ENCODE data around the gene STK10.

STK10 gene

GRCh38 chr5:172107571-172107970 lies 80.5 kb downstream of the STK10 start:
- DNase-seq (ENCODE audit: low spot score) = no peak

DNA sequence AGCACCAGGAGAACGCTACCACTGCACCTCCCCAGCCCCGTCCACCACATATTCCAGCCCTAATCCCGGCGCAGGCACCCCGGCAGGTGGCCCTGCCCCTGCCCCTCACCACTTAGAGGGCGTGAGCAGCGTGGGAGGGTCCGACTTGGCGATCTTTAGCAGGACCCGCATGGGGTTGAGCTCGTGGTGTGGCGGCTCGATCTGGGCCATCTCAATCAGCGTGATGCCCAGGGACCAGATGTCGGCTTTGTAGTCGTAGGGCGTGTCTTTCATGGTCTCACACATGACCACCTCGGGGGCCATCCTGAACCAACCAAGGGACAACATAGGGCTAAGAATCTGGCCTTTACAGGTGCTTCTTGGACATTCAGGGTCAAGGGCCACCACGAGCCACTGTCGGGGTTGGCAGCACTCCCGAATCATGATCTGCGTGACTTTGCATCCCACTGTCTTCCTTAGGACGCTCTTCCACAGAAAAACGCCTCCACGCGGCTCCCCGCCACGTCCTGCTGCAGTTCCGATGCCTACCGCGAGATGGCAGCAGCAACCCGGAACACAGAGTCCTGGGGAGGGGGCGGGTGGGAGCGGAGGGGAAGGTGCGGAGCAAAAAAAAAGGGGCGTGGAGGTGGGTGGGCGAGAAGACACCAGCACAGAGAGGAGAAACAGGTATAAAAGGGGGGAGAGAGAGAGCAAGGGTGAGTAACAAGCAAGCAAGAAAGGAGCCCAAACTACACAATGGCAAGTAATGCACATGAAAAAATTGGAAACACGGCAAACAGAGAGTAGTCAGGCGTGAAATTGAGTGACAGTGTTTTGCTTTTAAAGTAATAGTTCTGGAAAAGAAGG lies 81.3 kb downstream of the STK10 start:
- peak; percentile 70 for DNase-seq (ENCODE audit: low spot score)

DNA sequence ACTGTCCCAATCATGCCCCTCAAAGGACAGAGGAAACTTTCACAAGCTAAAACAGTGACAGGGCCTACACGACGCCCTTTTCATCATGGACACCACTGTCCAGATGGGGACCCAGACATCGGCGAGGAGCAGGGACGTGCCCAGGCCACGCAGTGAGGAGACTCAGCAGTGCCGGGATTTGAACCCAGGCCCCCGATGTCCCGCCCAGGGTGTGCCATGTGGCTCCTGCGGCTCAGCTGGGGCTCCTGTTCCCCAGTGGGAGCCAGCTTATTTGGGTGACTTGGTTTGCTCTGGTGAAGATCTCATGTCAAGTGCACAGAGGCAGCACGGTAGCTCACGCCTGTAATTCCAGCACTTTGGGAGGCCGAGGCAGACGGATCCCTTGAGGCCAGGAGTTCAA lies 82.2 kb downstream of the STK10 start:
- DNase-seq (ENCODE audit: low spot score) = no peak

DNA sequence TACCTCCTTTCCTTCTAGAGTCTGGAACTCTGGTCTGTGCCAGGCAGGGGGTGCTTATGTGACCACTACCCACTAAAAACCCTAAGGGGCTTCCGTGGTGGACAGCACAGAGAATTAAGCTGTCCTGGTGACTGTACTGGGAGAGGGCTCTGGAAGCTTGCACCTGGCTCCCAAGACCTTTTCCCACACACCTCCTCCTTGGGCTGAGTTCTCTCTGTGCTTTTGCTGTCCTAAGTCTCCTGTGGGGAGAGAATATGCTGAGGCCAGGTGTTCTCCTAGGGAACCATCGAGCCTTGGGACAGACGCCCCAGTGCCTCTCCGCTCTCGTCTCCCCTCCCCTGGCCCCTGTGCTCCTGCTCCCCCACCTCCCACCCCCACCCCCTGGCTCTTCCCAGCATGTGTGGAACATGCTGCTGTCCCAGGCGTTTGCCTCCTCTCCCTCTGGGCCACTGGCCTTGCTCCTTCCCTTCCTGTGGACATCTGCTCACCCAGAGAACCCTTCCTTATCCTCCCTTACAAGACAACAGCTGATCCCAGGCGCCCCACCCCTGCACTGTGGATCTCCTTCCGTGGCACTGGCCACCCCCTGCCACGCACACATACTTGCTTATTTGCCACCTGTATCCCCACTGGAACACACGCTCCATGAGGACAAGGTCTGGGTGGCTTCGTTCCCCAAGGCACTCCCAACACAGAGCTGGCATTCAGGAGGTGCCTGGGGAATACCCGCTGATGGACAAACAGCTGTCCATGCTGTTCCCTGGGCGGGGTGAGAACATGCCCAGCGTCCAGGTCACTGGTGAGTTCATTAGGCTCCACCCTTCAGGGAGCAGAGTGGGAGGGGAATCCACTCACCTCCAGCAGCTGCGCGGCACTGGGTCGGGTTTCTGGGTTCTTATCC lies 83.0 kb downstream of the STK10 start:
- DNase-seq (ENCODE audit: low spot score) = no peak

DNA sequence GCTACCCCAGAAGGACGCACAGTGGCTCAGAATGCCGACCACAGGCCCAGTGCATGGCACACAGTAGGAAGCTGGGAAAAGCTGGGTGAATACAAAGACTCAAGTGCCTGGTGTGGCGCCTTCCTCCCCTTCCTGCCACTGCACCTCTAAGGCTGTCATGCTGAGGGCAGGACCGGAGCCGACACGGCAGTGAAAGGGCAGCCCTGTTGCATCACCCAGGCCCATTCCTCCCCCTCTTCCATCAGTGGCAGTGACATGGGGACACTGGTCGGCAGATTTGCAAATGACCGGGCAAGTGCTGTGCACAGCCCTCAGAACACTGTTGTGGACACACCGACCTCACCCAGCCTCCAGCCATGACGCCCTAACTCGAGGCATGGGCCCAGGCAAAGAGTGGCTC lies 84.0 kb downstream of the STK10 start:
- no peak for DNase-seq (ENCODE audit: low spot score)

GRCh38 chr5:172102913-172103626 lies 85.0 kb downstream of the STK10 start:
- no peak for DNase-seq (ENCODE audit: low spot score)

DNA sequence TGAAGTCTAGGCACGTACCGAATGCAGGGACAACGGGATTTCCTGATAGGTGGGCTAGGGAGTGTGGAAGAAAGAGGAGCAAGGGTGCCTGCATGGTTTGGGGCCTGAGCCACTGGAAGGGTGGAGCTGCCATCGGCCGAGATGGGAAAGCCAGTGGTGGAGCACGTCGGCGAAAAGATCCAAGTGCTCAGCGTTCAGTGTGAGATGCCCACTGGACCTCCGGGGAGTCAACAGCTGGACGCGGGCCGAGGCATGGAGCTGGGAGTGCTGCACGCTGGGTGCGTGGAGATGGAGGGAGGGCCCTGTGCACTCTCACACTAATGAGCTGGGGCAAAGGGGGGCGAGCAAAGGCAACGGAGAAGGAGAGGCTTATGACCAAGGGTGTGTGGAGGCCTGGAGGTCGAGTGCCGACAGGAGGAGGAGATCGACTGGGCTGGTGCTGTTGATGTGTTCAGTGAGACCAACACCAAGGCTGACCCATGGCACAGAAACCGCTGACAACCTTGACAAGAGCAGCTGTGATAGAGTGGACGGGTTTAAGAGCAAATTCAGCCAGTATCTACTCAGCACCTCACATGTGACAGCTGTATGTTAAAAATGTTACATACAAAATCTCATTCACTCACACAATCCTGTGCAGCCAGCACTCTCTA lies 85.7 kb downstream of the STK10 start:
- no peak for DNase-seq (ENCODE audit: low spot score)

DNA sequence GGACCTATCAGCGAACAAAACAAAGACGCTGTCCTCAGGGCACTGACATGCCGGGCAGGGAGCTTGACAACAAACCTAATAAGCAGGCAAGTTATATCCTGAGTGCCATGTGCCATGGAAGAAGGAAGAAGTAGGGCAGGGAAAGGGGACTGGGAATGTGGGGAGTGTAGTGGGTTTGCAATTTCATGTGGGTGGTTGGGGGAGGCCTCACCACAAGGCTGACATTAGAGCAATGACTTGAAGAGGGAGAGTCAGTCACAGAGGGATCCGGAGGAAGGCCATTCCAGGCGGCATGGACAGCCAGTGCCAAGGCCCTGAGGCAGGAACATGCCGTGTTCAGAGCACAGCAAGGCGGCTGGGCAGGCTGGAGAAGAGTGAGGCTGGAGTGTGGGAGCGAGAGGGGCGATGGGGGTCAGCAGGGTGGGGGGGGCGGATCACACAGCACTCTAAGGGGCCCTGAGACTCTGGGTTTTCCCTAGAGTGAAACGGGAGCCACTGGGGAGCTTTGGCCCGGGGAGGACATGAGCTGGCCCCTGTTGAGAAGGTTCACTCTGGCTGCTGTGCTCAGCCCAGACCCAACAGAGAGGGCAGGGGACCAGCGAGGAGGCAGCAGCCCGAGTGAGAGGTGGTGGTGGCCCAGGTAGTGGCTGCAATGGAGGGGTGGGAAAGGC lies 86.3 kb downstream of the STK10 start:
- DNase-seq (ENCODE audit: low spot score) = no peak

GRCh38 chr5:172098883-172099282 lies 89.1 kb downstream of the STK10 start:
- no peak for DNase-seq (ENCODE audit: low spot score)

DNA sequence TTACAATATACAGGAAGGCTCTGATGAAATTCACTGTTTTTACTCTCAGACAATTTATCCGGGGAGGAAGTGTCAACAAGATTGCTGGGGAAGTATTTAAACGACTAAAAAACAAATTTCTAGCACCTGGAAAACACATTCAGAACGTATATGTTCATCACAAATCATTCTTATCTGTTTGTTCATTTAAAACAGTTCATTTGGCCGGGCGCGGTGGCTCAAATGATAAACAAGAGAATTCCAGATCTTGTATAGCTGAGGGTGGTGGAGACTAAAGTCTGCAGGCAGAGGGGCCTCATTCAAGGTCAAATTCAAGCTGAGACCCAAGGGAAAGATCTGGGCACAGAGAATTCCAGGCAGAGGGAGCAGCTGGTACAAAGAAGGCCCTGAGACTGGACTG lies 90.0 kb downstream of the STK10 start:
- no peak for DNase-seq (ENCODE audit: low spot score)

GRCh38 chr5:172097356-172097755 lies 90.7 kb downstream of the STK10 start:
- no peak for DNase-seq (ENCODE audit: low spot score)

DNA sequence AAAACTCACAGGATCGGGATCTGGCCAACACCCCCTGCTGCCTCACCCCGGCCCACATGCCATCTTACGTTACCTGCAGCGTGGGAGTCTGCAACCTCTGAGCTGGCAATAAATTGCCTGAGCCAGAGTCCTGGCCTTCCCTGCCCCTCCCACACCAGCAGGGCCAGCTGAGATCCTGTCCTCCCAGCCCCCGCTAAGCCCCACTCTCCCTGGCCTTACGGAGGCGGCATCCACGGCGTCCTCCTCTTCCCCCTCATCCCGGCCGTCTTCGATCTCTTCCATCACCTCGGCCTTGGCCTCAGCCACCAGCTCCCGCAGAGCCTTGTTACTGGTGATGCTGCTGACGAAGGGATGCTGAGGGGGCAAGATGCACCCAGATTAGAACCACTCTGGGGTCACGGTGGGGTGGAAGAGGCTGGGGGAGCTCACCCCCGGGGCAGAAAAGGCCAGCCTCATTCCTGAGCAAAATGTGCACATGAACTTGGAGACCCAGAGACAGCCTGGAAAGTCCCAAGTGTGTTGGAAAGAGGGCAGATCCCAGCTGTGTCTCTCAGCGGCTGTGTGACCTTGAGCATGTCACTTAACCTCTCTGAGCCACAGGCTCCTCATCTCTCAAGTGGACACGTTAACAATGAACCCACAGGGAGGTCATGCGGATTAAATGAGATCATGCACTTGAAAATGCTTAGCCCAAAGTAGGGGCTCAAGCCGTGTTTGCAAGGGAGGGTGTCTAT lies 91.7 kb downstream of the STK10 start:
- DNase-seq (ENCODE audit: low spot score) = no peak

DNA sequence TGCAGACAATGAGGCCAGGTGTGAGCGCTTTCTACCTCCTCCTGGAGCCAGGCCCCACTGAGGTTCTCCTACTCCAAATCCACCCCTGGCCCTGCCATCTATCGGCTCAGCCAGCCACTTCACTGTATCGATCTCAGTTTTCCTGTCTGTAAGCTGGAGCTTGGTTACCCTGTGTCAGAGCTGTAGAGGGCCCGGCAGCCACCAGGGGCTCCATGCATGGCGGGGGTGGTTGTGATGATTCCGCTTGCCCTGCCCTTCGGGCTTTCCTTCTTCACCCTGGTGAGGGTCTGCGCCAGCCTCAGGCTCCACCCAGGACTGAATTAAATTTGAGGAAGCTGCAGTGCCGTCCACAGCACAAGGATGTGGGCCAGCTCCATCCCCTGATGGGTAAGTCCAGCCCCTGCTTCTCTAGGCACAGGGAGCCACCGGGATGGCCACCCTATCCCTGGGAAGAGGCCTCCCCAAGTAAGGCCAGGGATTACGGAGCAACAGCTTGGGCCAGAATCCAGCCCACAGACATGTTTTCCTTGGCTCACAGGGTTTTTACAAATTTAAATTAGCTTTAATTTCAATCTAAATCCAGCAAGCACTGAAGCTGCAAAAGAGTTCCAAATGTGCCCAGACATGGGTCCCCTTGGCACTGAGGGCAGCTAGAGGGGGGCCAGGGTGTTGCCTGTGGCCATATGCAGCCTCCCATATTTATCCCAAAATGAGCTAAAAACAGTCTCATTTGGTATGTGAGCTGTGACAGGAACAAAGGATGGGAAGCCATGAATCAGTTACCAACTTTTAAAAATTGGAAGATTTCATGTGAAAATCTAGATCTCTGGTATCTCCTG lies 92.4 kb downstream of the STK10 start:
- DNase-seq (ENCODE audit: low spot score) = no peak

- DNase-seq (ENCODE audit: low spot score) = no peak
Observed at GRCh38 chr5:172093965-172094364, 94.1 kb downstream of the STK10 start.

GRCh38 chr5:172093559-172093958 lies 94.5 kb downstream of the STK10 start:
- no peak for DNase-seq (ENCODE audit: low spot score)

GRCh38 chr5:172091956-172092732 lies 95.9 kb downstream of the STK10 start:
- no peak for DNase-seq (ENCODE audit: low spot score)

DNA sequence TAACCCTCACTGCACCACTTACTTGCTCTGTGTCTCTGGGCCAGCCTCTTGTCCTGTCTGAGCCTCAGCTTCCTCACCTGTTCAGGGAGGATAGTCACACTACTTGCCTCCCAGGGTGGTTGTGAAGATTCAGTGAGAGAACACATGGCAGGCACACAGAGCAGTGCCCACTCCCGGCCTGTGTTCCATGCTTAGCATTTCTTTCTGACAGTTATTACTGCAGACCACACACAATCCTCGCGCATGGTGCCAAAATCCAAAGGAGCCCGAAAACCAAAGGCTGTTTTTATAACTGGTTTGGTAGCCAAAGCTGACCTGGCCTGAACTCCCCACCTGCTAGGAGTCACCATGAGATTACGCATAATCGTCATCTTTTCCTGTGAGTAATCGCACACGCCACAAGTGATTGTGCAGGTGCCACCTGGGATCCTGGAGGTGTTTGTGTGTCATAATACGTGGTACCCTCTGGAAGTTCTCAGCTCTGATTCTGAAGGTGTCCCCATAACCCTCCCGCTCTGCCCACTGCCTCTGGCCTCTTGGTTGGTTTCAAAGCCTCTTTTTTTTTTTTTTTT lies 97.0 kb downstream of the STK10 start:
- no peak for DNase-seq (ENCODE audit: low spot score)

DNA sequence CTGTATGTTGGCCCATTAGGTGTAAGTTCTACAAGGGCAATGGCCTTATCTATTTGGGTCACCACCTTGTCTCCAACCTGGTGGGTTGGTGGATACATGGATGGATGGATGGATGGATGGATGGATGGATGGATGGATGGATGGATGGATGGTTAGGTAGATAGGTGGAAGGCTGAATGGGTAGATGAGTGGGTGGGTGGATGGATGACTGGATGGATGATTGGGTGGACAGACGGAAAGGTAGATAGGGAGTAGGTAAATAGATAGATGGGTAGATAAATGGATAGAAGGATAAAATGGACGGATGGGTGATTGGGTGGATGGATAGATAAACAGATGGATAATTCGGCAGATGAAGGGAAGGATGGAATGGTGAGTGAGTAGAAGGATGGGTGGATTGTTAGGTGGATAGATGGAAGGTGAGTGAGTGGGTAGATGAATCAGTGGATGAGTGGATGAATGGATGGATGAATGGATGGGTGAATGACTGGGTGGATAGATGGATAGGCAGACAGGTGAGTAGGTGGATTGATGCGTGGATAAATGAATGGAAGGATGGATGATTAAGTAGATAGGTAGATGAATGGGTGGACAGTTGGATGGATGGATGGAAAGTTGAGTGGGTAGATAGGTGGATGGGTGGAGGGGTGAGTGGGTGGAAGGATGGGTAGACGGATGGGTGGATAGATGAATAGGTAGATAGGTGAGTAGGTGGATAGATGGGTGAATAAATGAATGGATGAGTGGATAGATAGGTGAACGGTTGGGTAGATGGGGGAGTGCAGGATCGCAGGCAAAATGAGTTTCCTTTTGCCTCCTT lies 98.5 kb downstream of the STK10 start:
- no peak for DNase-seq (ENCODE audit: low spot score)
